A673 (cell line): Measurements from ENCODE around the gene TLE4. TPM values are rescaled to one million over a fixed set of nuclear protein-coding genes. Genes with fewer than 3 reads are reported as not detected.

Experiments used
- BruUV-seq: library from RNA; stranded (reverse); fragments of 400-500 nt; replicated peaks from 2 replicates; lab custom pipeline; 2021; lab: Mats Ljungman, UMichigan
- CTCF ChIA-PET: fragments of 300-600 bp; sonication (Branson Sonifier 250); formaldehyde crosslinking; loops from one replicate; lab custom pipeline; 2022; ENCODE audit warnings: antibody characterized with exemption; lab: Charles Lee
- POLR2A ChIA-PET: fragments of 300-600 bp; sonication (Branson Sonifier 250); formaldehyde crosslinking; loops from one replicate; lab custom pipeline; 2022; ENCODE audit warnings: antibody characterized with exemption; ENCODE audit not compliant: low non-redundant PET; lab: Charles Lee
- DNase-seq: peaks from one replicate; pipeline ENCODE4 v3.0.0-alpha.2; 2015; ENCODE audit warnings: low spot score
- H3K27ac ChIP-seq: fragments of 200-600 bp; sonication (generic); 2 replicates; pipeline ENCODE4 v1.5.1; 2016; ENCODE audit warnings: mixed run types, low read depth, mild to moderate bottlenecking, mixed read lengths, antibody characterized with exemption, low read length; ENCODE audit not compliant: poor library complexity, severe bottlenecking
- H3K27me3 ChIP-seq: fragments of 200-600 bp; sonication (generic); replicated peaks from 2 replicates; pipeline ENCODE4 v1.6.1; 2017; ENCODE audit warnings: mixed run types, low read depth, mild to moderate bottlenecking, mixed read lengths, antibody characterized with exemption, low read length; ENCODE audit not compliant: insufficient read depth, poor library complexity
- H3K36me3 ChIP-seq: fragments of 200-600 bp; sonication (generic); 2 replicates; pipeline ENCODE4 v1.6.1; 2016; ENCODE audit warnings: mixed run types, mild to moderate bottlenecking, mixed read lengths, antibody characterized with exemption, low read length; ENCODE audit not compliant: insufficient read depth, poor library complexity, severe bottlenecking
- H3K4me1 ChIP-seq: fragments of 200-600 bp; sonication (generic); 2 replicates; pipeline ENCODE4 v1.6.1; 2017; ENCODE audit warnings: mixed run types, mild to moderate bottlenecking, mixed read lengths, antibody characterized with exemption, low read length; ENCODE audit not compliant: insufficient read depth, poor library complexity, severe bottlenecking
- H3K4me3 ChIP-seq: fragments of 200-600 bp; sonication (generic); 2 replicates; pipeline ENCODE4 v1.5.1; 2016; ENCODE audit warnings: low read depth, mixed run types, mild to moderate bottlenecking, mixed read lengths, low read length; ENCODE audit not compliant: poor library complexity, severe bottlenecking
- H3K9me3 ChIP-seq: fragments of 200-600 bp; sonication (generic); 2 replicates; pipeline ENCODE4 v1.6.1; 2016; ENCODE audit warnings: mixed run types, low read depth, mild to moderate bottlenecking, mixed read lengths, antibody characterized with exemption, low read length; ENCODE audit not compliant: poor library complexity, severe bottlenecking
- CTCF ChIP-seq: fragments of 300-800, 200-600 bp; sonication (generic); conservative IDR thresholded peaks from 2 replicates; pipeline ENCODE4 v1.5.1; 2017; ENCODE audit warnings: low read depth, mild to moderate bottlenecking, antibody characterized with exemption, low read length, moderate library complexity, mixed read lengths
- EZH2 ChIP-seq: fragments of 200-600 bp; sonication (generic); IDR thresholded peaks from 2 replicates; pipeline ENCODE4 v1.6.1; 2017; ENCODE audit warnings: borderline replicate concordance, low read depth, mild to moderate bottlenecking, mixed read lengths, antibody characterized with exemption, low read length; ENCODE audit not compliant: poor library complexity, severe bottlenecking
- intact Hi-C: fragments of 100-400 bp; cut with micrococcal nuclease; formaldehyde crosslinking; loops from one replicate; pipeline ENCODE4 v1.10.0; 2022; ENCODE audit not compliant: unreplicated experiment
- total RNA-seq: library from RNA; stranded (reverse); gene quantifications from 2 replicates; pipeline ENCODE4 v1.2.3, GENCODE V29; 2021

Gene TLE4
- total RNA-seq, 1 experiment from 2014 or later, result 21.3 TPM

GRCh38 chr9:79567671-79568098, 4.1 kb upstream of the TLE4 start:
- H3K27me3 ChIP-seq, result no peaks in the 10 kb centered on the region
- DNase-seq, result no peak

GRCh38 chr9:79568337-79569101, 3.2 kb upstream of the TLE4 start:
- no peak for TF ChIP-seq EZH2
- TF ChIP-seq CTCF, result no peak
- intact Hi-C loops, result no loop called here
- Histone ChIP-seq H3K4me3 (no peak overlapping the region), H3K4me1 (peaks cover 6% of the 10 kb centered on the region), H3K27me3 (no peaks in the 10 kb centered on the region), H3K36me3 (no peaks in the 10 kb centered on the region), H3K27ac (no peak overlapping the region), H3K9me3 (no peaks in the 10 kb centered on the region)
- POLR2A ChIA-PET, result interaction anchor here (0.6 kb wide), 1 partner anchor 90 kb away, joined by 3 read pairs; no protein-coding TSS in a partner anchor
- CTCF ChIA-PET, result no interaction called here
- no TSS peak for BruUV-seq
- no peak for DNase-seq

More at GRCh38 chr9:79567671-79568098, 4.1 kb upstream of the TLE4 start:
- intact Hi-C loops, result no loop called here
- POLR2A ChIA-PET, result no interaction called here
- no peaks in the 10 kb centered on the region for H3K9me3 ChIP-seq
- no peak overlapping the region for H3K27ac ChIP-seq
- TF ChIP-seq CTCF (0 out of 2 replicates have a peak, but pooled peaks have one; percentile 12), EZH2 (no peak)
- CTCF ChIA-PET, result no interaction called here
- H3K4me3 ChIP-seq, result no peak overlapping the region
- no TSS peak for BruUV-seq
- H3K36me3 ChIP-seq, result no peaks in the 10 kb centered on the region
- peaks cover 5% of the 10 kb centered on the region for H3K4me1 ChIP-seq

- BruUV-seq, result no TSS peak
- no peak overlapping the region for H3K27ac ChIP-seq
- intact Hi-C loops, result loop anchor here (10.0 kb wide), 1 partner anchor 335 kb away; no protein-coding TSS in a partner anchor
- peak overlapping the region; percentile 70 for H3K4me3 ChIP-seq
- peaks cover 17% of the 10 kb centered on the region for H3K4me1 ChIP-seq
- no peaks in the 10 kb centered on the region for H3K27me3 ChIP-seq
- DNase-seq, result no peak
- no peaks in the 10 kb centered on the region for H3K9me3 ChIP-seq
- H3K36me3 ChIP-seq, result no peaks in the 10 kb centered on the region
- ChIA-PET CTCF (no interaction called here), POLR2A (no interaction called here)
- TF ChIP-seq EZH2 (no peak), CTCF (no peak)
Measured at GRCh38 chr9:79569814-79570447, 1.8 kb upstream of the TLE4 start.
